ENCODE data around the gene EPHA1. TPM values are rescaled to one million over a fixed set of nuclear protein-coding genes. Genes with fewer than 3 reads are reported as not detected.

The EPHA1 gene
- total RNA-seq, 4 donors from 2014 or later: 0.94 TPM; not detected in 3

GRCh38 chr7:143393267-143394041 lies 15.2 kb downstream of the EPHA1 start:
- TF ChIP-seq, protein P1, sequence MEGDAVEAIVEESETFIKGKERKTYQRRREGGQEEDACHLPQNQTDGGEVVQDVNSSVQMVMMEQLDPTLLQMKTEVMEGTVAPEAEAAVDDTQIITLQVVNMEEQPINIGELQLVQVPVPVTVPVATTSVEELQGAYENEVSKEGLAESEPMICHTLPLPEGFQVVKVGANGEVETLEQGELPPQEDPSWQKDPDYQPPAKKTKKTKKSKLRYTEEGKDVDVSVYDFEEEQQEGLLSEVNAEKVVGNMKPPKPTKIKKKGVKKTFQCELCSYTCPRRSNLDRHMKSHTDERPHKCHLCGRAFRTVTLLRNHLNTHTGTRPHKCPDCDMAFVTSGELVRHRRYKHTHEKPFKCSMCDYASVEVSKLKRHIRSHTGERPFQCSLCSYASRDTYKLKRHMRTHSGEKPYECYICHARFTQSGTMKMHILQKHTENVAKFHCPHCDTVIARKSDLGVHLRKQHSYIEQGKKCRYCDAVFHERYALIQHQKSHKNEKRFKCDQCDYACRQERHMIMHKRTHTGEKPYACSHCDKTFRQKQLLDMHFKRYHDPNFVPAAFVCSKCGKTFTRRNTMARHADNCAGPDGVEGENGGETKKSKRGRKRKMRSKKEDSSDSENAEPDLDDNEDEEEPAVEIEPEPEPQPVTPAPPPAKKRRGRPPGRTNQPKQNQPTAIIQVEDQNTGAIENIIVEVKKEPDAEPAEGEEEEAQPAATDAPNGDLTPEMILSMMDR (IDR thresholded peaks at IDR 0.05; ENCODE audit: low read depth): no peak

DNA sequence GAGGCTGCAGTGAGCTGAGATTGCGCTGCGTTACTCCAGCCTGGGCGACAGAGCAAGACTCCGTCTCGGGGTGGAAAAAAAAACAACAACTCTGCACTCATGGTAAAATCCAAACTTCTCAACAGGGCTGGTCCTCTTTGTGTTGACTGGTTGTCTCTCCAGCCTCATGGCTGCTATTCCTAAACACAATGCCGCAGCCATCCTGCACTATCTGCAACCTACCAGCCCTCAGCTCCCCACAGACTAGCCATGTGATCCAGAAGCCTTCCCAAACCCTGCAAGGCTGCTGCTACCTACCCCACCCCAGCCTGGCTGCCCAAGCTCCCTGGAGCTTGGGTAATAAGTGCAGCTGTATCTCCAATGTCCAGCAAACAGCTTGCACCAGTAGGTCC lies 15.8 kb downstream of the EPHA1 start:
- TF ChIP-seq, protein P1 (IDR thresholded peaks at IDR 0.05; ENCODE audit: low read depth): no peak

GRCh38 chr7:143391462-143392404 lies 16.9 kb downstream of the EPHA1 start:
- TF ChIP-seq, protein P1 (IDR thresholded peaks at IDR 0.05; ENCODE audit: low read depth): no peak

DNA sequence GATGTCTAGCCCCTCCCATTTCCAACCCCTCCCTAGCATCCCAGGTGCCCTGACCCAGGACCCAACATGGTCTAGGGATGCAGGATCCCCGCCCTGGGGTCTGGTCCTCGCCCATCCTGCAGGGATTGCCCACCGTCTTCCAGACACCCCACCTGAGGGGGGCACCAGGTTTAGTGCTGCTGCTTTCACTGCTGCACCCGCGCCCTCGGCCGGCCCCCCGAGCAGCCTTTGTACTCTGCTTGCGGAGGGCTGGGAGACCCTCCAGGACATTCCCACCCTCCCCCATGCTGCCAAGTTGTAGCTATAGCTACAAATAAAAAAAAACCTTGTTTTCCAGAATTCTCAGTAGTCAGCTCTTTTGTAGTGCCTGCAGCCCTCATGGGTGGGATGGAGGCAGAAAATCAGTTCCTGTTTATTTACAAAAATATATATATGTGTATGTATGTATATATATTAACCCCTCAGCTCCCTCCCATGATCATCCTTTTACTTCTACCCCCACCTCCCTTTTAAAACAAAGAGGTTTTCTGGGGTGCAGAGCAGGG lies 17.8 kb downstream of the EPHA1 start:
- TF ChIP-seq, protein P1 (IDR thresholded peaks at IDR 0.05; ENCODE audit: low read depth): no peak

GRCh38 chr7:143390104-143390772 lies 18.4 kb downstream of the EPHA1 start:
- TF ChIP-seq, protein P1 (IDR thresholded peaks at IDR 0.05; ENCODE audit: low read depth): no peak

DNA sequence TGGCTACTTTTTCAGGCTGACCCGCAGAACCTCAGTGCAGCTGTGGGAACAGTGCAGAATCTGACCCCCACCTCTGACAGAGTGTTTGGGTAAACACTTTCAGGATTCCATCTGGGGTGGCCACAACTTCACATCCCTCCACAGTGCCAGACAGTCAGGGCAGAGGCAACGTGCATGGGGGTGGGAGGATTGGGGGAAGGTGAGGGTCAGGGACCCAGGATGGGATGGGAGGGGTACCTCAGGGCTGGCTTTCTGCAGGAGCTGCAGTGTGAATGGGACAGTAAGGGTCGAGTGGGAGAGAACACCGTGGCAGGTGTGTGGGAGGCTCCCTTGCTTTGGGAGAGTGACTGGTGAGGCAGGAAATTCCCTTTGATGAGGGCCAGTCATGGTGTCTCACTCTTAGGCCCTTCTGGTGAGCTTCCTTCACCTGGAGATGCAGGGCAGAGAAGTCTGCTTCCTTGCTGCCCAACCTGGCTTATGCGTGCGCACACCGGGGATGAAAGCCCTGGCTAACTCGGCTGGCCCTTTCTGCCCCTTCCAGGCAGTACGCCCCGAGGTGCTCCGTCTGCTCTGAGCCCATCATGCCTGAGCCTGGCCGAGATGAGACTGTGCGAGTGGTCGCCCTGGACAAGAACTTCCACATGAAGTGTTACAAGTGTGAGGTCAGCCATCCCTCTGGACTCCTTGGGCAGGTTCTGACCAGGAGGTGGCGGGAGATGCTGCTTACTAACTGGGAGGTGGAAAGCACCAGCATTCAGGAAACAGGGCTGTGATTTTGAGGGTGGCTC lies 19.1 kb downstream of the EPHA1 start:
- TF ChIP-seq, protein P1 (IDR thresholded peaks at IDR 0.05; ENCODE audit: low read depth): no peak
